HG03354 (cell line): ENCODE data around the gene MAMDC2.

ENCODE experiments used
- ATAC-seq: cut with Tn5 transposase; IDR thresholded peaks from one replicate; pipeline ENCODE4 v1.9.1; 2021; ENCODE audit warnings: mild to moderate bottlenecking; ENCODE audit not compliant: unreplicated experiment, poor library complexity, severe bottlenecking

Gene MAMDC2

GRCh38 chr9:70094747-70095146 is 51.1 kb downstream of the MAMDC2 start:
- no peak for ATAC-seq

- no peak for ATAC-seq
Observed at GRCh38 chr9:70097187-70097586, 53.5 kb downstream of the MAMDC2 start.

- no peak for ATAC-seq
Observed at GRCh38 chr9:70100362-70100761, 56.7 kb downstream of the MAMDC2 start.

GRCh38 chr9:70101265-70101664 is 57.6 kb downstream of the MAMDC2 start:
- no peak for ATAC-seq

GRCh38 chr9:70105147-70105546 is 61.5 kb downstream of the MAMDC2 start:
- ATAC-seq, result no peak

GRCh38 chr9:70106571-70106970 is 62.9 kb downstream of the MAMDC2 start:
- no peak for ATAC-seq

- no peak for ATAC-seq
Observed at GRCh38 chr9:70107558-70107957, 63.9 kb downstream of the MAMDC2 start.

- no peak for ATAC-seq
Observed at GRCh38 chr9:70108181-70108580, 64.5 kb downstream of the MAMDC2 start.

- peak; percentile 39 for ATAC-seq
Observed at GRCh38 chr9:70110194-70111041, 66.8 kb downstream of the MAMDC2 start.

GRCh38 chr9:70111042-70111602 is 67.5 kb downstream of the MAMDC2 start:
- peak; percentile 81 for ATAC-seq

GRCh38 chr9:70111641-70112236 is 68.1 kb downstream of the MAMDC2 start:
- ATAC-seq, result no peak

- no peak for ATAC-seq
Observed at GRCh38 chr9:70112981-70113380, 69.3 kb downstream of the MAMDC2 start.

- ATAC-seq, result peak; percentile 66
Observed at GRCh38 chr9:70113403-70114022, 69.9 kb downstream of the MAMDC2 start.

GRCh38 chr9:70114898-70115297 is 71.2 kb downstream of the MAMDC2 start:
- ATAC-seq, result no peak

GRCh38 chr9:70117835-70118319 is 74.2 kb downstream of the MAMDC2 start:
- ATAC-seq, result no peak

- no peak for ATAC-seq
Observed at GRCh38 chr9:70119786-70120185, 76.1 kb downstream of the MAMDC2 start.

GRCh38 chr9:70120834-70121510 is 77.3 kb downstream of the MAMDC2 start:
- ATAC-seq, result no peak

- no peak for ATAC-seq
Observed at GRCh38 chr9:70121818-70122436, 78.3 kb downstream of the MAMDC2 start.

GRCh38 chr9:70123695-70124094 is 80.0 kb downstream of the MAMDC2 start:
- no peak for ATAC-seq
